GM12874 (cell line): ENCODE results near the gene ACE2.

Experiments
- CTCF ChIP-seq: IDR thresholded peaks from 2 replicates; pipeline ENCODE4 v1.5.1; 2011; ENCODE audit warnings: low read depth, mild to moderate bottlenecking, control low read depth, low read length, moderate library complexity; ENCODE audit not compliant: insufficient read depth

Gene ACE2

GRCh38 chrX:15512401-15512965, 88.3 kb downstream of the ACE2 start:
- TF ChIP-seq CTCF = no peak

- no peak for TF ChIP-seq CTCF
These were observed 89.2 kb downstream of the ACE2 start for GRCh38 chrX:15511563-15511962.
